ENCODE measurements around the gene NXF2. TPM values are rescaled to one million over a fixed set of nuclear protein-coding genes. Genes with fewer than 3 reads are reported as not detected.

The NXF2 gene
- total RNA-seq, 6 experiments from 2014 or later: not detected

GRCh38 chrX:102341867-102342266 is 94.9 kb downstream of the NXF2 start:
- Mint-ChIP-seq H3K36me3 (ENCODE audit: low read depth) (no peaks in the 10 kb centered on the region), H3K27ac (no peak overlapping the region), H3K9me3 (no peaks in the 10 kb centered on the region), H3K4me3 (no peak overlapping the region), H3K4me1 (ENCODE audit: low read depth) (no peaks in the 10 kb centered on the region), H3K27me3 (ENCODE audit: insufficient read depth) (peaks cover 3% of the 10 kb centered on the region)
- no peak for DNase-seq
- TF ChIP-seq, protein P1, sequence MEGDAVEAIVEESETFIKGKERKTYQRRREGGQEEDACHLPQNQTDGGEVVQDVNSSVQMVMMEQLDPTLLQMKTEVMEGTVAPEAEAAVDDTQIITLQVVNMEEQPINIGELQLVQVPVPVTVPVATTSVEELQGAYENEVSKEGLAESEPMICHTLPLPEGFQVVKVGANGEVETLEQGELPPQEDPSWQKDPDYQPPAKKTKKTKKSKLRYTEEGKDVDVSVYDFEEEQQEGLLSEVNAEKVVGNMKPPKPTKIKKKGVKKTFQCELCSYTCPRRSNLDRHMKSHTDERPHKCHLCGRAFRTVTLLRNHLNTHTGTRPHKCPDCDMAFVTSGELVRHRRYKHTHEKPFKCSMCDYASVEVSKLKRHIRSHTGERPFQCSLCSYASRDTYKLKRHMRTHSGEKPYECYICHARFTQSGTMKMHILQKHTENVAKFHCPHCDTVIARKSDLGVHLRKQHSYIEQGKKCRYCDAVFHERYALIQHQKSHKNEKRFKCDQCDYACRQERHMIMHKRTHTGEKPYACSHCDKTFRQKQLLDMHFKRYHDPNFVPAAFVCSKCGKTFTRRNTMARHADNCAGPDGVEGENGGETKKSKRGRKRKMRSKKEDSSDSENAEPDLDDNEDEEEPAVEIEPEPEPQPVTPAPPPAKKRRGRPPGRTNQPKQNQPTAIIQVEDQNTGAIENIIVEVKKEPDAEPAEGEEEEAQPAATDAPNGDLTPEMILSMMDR (IDR thresholded peaks at IDR 0.05): peak; percentile 58

GRCh38 chrX:102345916-102346315 is 98.9 kb downstream of the NXF2 start:
- H3K27ac Mint-ChIP-seq: no peak overlapping the region
- H3K27me3 Mint-ChIP-seq (ENCODE audit: insufficient read depth): peaks cover 4% of the 10 kb centered on the region
- DNase-seq: peak; percentile 22
- H3K4me1 Mint-ChIP-seq (ENCODE audit: low read depth): no peaks in the 10 kb centered on the region
- H3K36me3 Mint-ChIP-seq (ENCODE audit: low read depth): no peaks in the 10 kb centered on the region
- H3K9me3 Mint-ChIP-seq: no peaks in the 10 kb centered on the region
- H3K4me3 Mint-ChIP-seq: no peak overlapping the region
- TF ChIP-seq, protein P1 (IDR thresholded peaks at IDR 0.05): peak; percentile 84

Other genes with a start within 250 kb of the NXF2 start
- under 1 TPM in 1 of 6 experiments, not detected in 5; 0.19 TPM for gene TCEAL2, start 121.5 kb upstream of the NXF2 start, total RNA-seq (2021; fragmentation: NEBNext Ultra II Directional; extraction: Animal tissue kit (Norgen Biotek cat#: 25700))
- not detected for gene TCEAL6, start 104.7 kb upstream of the NXF2 start, total RNA-seq (2021; fragmentation: NEBNext Ultra II Directional; extraction: Animal tissue kit (Norgen Biotek cat#: 25700))
- gene BEX5, start 91.2 kb upstream of the NXF2 start, total RNA-seq (2021; fragmentation: NEBNext Ultra II Directional; extraction: Animal tissue kit (Norgen Biotek cat#: 25700)): not detected
- not detected for gene TCP11X1, start 31.9 kb upstream of the NXF2 start, total RNA-seq (2021; fragmentation: NEBNext Ultra II Directional; extraction: Animal tissue kit (Norgen Biotek cat#: 25700))
- not detected for gene NXF2B, start 192.8 kb downstream of the NXF2 start, total RNA-seq (2021; fragmentation: NEBNext Ultra II Directional; extraction: Animal tissue kit (Norgen Biotek cat#: 25700))
- not detected for gene TCP11X2, start 224.6 kb downstream of the NXF2 start, total RNA-seq (2021; fragmentation: NEBNext Ultra II Directional; extraction: Animal tissue kit (Norgen Biotek cat#: 25700))